GM10266 (cell line): ENCODE data around the gene AKR1B1.

Experiments used
- DNase-seq: peaks from one replicate; pipeline ENCODE4 v3.0.0; 2012; ENCODE audit errors: extremely low spot score
- TF ChIP-seq, protein P1 (sequence below): IDR thresholded peaks from 2 replicates; pipeline ENCODE4 v1.5.1; 2012; ENCODE audit warnings: mild to moderate bottlenecking, low read depth; ENCODE audit not compliant: control insufficient read depth, insufficient read depth; ENCODE audit errors: missing control alignments

The AKR1B1 gene

DNA sequence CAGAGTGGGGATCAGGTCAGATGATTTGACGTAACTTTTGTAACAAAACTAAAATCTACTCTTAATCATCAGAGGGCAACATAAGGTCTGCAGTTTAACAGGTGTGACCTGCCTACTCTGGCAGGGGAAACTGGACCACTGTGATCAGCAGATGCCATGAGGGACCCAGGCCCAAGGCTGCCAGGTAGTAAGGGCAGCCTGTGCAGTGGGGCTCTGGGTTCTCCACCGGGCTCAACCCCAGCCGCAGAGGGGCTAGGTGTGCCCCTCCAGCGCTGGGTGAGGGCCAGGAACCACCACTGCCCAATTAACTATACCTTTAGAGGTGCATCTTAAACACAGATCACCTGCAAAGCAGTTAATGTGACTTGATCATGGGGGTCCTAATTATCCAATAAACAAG lies 17.6 kb downstream of the AKR1B1 start:
- no peak for DNase-seq
- TF ChIP-seq, protein P1, sequence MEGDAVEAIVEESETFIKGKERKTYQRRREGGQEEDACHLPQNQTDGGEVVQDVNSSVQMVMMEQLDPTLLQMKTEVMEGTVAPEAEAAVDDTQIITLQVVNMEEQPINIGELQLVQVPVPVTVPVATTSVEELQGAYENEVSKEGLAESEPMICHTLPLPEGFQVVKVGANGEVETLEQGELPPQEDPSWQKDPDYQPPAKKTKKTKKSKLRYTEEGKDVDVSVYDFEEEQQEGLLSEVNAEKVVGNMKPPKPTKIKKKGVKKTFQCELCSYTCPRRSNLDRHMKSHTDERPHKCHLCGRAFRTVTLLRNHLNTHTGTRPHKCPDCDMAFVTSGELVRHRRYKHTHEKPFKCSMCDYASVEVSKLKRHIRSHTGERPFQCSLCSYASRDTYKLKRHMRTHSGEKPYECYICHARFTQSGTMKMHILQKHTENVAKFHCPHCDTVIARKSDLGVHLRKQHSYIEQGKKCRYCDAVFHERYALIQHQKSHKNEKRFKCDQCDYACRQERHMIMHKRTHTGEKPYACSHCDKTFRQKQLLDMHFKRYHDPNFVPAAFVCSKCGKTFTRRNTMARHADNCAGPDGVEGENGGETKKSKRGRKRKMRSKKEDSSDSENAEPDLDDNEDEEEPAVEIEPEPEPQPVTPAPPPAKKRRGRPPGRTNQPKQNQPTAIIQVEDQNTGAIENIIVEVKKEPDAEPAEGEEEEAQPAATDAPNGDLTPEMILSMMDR: no peak

- TF ChIP-seq, protein P1: no peak
- no peak for DNase-seq
Measured at GRCh38 chr7:134440476-134440875, 18.4 kb downstream of the AKR1B1 start.

DNA sequence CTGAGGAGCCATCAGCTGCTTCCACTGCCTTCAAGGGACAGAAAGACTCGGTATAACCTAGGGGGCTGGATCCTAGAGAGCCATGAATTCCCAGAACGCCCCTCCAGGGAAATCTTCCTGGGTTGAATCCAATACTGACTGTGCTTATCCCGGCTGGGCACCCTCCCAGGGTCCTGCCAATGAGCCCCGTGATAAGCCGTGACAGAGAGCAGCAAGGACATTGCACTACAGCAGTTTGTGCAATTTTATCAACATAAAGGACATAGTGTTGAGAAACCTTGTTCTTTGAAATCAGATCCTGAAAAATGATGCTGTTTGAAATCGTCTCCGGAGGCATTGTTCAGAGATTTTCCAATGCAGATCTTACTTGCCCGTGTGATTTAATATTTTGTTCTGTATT lies 18.8 kb downstream of the AKR1B1 start:
- DNase-seq: no peak
- TF ChIP-seq, protein P1: no peak

DNA sequence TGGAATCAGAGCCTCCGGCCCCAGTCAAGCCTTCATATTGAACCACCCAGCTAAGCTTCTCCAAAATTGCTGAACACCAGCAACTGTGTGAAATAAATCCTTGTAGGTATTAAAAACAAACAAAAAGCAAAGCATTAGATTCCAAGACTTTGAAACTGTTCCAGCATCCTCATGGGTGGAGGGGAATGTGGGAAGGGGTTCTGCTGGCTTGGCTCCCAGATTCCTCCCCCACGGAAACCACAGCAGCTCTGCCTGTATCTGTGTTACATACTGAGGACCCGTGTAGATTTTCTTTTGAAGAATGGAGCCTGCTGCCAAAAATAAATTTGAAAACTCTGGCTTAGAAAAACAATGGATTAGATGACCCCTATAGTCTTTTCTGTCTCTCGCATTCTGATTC lies 20.0 kb downstream of the AKR1B1 start:
- DNase-seq: no peak
- TF ChIP-seq, protein P1: no peak

- TF ChIP-seq, protein P1: no peak
- no peak for DNase-seq
Measured at GRCh38 chr7:134435161-134435920, 23.6 kb downstream of the AKR1B1 start.

DNA sequence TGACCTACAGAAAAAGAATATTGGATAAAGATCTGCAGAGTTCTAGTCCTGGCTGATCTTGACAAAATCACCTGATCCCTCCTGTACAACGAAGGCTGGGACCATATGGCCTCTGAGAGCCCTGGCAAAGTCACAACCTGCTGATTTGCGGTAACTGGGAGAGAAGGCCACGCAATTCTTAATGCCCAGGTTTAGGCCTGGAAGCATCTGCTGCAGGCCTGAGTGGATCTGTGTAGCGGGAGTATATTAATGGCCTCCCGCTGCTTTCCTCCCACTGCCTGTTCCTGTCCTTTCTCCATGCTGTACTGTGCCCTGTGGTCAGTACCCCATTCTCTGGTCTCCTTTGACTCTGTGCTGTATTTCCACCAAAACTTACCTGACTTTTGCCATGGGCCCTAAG lies 24.2 kb downstream of the AKR1B1 start:
- TF ChIP-seq, protein P1: no peak
- no peak for DNase-seq

DNA sequence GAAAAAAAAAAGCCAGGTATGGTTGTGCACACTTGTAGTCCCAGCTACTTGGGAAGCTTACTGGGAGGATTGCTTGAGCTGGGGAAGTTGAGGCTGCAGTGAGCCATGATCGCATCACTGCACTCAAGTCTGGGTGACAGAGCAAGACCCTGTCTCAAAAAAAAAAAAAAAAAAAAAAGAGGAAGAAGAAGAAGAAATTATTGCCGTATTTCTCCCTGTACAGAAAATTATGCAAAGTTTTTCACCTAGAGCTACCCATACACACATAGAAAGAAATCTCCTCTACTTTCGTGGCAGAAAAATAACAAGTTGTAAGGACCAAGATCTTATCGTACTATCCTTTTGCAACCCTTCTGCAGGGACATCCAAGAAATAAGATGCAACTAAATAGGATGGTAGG lies 25.5 kb downstream of the AKR1B1 start:
- no peak for DNase-seq
- TF ChIP-seq, protein P1: no peak
